Dermis blood vessel endothelial cell (primary cell): ENCODE measurements around the gene KHDC1L. TPM values are rescaled to one million over a fixed set of nuclear protein-coding genes. Genes with fewer than 3 reads are reported as not detected.
"Not testable (repeated sequence)": the region's sequence is repeated elsewhere in the genome, so short reads cannot be mapped to it uniquely, and the experiment has no call there.

Experiments used
- DNase-seq: peaks from one replicate; pipeline ENCODE4 v3.0.0; 2010
- total RNA-seq: library from RNA; depleted of rRNA; stranded (reverse); fragments of >200 nt; gene quantifications from 2 replicates; pipeline ENCODE4 v1.2.3, GENCODE V29; 2014

Gene KHDC1L, protein sequence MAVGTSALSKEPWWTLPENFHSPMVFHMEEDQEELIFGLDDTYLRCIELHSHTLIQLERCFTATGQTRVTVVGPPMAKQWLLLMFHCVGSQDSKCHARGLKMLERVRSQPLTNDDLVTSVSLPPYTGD
- total RNA-seq, result not detected in 2 replicates

DNA sequence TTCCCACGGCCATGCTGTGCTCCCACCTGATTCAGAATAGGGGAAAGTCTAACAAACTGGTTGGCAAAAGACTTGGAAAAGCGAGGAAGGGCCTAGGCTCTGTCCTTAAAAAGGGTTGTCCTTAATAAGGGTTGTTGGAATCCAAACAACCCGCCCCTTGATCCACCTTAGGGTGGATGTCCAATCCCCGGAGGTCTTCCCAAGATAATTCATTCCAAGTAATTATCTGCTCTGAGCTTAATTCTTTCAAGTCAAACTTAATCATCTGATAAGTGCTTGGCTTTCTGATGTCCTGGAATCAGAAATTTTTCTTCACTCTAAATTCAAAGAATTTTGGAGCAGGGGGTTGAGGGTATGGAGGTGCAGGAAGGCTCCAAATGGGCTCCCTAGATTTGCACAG is at the start of gene KHDC1L:
Gene KHDC1L, minus strand, starts transcription at position 101 of the 400 bp plus-strand sequence. Its CDS starts 88 bp downstream, at position 13.
- DNase-seq, result no peak

DNA sequence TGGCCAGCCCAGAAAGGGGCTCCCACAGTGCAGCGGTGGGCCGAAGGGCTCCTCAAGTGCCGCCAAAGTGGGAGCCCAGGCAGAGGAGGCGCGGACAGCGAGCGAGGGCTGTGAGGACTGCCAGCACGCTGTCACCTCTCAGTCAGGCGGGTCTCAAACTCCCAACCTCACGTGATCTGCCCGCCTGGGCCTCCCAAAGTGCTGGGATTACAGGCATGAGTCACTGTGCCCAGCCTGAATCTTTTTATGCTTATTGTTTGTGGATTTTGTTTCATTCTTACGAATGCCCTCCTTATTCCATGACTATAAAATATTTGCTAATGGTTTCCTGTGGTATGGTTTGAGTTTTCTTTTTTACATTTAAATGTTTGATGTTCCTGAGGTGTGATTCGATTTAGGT is 44.0 kb upstream of the KHDC1L start:
- DNase-seq, result not testable (repeated sequence)

DNA sequence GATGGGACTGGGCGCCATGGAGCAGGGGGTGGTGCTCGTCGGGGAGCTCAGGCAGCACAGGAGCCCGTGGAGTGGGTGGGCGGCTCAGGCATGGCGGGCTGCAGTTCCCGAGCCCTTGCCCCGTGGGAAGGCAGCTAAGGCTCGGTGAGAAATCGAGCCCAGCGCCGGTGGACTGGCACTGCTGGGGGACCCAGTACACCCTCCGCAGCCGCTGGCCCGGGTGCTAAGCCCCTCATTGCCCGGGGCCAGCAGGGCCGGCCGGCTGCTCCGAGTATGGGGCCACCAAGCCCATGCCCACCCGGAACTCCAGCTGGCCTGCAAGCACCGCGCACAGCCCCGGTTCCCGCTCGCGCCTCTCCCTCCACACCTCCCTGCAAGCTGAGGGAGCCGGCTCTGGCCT is 43.6 kb upstream of the KHDC1L start:
- not testable (repeated sequence) for DNase-seq

DNA sequence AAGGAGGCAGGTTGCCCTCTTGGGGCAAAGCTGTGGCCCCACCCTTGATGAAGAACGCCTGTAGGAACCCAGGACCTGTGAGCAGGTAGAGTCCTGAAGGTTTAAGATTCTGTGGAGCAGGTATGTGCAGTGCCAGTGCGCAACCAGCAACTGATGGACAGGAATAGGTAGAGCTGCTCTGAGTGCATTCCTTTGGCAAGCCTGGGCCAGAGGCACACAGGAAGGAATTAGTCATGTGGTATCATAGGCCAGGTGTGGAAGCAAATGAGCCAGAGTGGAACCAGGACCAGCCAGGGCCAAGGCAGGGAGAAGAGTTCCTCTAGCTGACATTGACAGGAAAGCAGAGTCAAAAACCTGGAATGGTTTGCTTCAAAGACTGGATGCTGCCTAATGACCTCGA is 39.1 kb upstream of the KHDC1L start:
- no peak for DNase-seq

DNA sequence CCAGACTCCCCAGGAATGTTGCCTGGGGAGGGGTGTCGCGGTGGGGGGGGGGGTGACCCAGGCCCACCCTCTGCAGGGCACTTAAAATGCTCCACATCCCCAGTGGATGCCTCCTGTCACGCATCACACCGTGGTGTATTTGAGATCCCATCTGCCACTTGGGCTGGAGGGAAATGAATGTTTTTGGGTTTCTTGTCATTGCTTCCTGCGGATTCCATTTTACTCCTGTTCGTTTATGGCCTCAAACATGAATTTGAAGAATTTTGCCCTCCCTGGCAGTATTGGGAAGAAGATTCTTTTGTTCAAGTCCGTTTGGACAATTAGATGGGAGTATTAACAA is 38.2 kb upstream of the KHDC1L start:
- DNase-seq, result no peak

DNA sequence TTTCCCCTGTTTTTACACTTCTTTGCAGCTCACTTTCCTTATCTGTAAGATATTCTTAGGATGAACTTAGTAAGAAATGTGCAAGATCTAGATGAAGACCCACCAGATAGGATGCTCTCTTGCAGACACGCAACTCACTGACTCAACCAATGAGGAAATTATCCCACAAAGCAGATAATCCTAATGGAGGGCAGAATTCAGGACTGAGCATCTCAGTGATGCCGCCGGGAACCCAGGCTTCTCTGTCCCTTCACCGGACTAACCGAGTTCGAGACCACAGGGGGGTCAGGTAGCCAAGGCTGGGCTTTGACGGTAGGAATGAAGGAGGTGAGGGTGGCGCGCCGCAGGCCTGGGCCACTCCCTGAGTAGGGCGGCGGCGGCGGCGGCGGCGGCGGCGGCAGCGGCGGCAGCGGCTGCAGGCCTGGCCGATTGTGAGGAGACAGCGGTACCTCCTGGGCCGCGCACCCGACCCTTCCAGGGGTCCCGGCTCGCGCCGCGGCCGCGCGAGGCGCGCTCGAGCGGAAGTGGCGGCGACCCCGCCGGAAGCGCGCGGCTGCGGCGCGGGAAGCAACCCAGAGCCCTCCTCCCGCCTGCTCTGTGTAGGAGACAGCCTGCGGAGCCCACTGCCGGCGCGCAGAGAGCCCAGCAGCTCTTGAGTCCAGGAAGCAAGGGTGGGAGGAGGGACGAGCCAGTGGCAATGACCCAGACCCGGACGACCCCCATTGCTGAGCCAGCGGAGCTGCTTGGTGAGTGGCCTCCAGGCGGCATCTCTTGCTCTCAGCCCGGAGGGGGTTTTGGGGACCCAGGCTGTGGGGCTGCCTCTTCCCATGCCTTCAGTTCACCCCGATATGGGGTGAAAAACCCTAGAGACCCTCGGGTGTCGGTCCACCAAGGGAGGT is 37.6 kb upstream of the KHDC1L start, which contains the start of gene KHDC1:
Gene KHDC1, minus strand, starts transcription at position 526 of the 899 bp plus-strand sequence. CDS start 20,679 bp downstream, outside the sequence.
- peak; percentile 48 for DNase-seq

DNA sequence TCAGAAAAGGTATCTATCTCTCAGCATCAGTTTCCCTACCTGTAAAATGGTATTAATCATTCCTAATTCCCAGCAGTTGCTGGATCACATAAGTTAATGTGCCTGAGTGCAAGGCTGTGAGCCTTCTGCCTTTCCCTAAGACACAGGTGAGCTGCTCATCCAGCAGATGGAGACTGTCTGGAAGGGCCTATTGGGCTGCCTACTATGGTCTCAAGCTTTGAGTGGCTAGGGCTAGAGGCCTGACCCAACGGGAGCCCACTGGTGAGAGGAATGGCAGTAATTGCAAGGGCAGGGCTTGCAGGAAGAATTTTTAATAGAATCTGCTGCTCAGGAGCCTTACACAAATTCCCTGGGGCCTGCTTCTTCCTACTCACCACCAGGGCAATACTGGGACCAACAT is 33.4 kb upstream of the KHDC1L start:
- DNase-seq, result no peak

DNA sequence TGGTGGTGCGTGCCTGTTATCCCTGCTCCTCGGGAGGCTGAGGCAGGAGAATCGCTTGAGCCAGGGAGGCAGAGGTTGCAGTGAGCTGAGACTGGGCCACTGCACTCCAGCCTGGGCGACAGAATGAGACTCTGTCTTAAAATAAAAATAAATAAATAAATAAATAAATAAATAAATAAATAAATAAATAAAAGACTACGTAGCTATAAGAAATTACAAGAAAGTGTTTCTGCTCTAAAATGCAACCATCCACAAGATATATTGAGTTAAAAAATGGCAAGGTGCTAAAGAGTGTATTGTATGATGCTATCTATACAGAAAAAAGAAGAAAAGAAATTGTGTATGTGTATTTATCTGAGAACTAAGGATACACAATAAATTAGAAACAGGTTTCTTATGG is 29.0 kb upstream of the KHDC1L start:
- DNase-seq, result not testable (repeated sequence)

DNA sequence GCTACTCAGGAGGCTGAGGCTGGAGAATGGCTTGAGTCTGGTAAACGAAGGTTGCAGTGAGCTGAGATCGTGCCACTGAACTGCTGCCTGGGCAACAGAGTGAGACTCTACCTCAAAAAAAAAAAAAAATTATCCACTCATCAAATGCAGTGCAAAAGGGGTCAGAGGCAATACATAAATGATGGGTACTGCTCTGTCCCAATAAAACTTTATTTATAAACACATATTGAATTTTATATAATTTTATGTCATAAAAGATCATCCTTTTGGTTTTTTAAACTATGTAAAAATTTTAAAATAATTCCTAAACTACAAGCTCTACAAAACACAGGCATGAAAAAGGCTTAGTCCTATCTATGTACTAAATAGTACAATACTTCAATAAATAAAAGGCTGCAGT is 27.4 kb upstream of the KHDC1L start:
- DNase-seq, result no peak

DNA sequence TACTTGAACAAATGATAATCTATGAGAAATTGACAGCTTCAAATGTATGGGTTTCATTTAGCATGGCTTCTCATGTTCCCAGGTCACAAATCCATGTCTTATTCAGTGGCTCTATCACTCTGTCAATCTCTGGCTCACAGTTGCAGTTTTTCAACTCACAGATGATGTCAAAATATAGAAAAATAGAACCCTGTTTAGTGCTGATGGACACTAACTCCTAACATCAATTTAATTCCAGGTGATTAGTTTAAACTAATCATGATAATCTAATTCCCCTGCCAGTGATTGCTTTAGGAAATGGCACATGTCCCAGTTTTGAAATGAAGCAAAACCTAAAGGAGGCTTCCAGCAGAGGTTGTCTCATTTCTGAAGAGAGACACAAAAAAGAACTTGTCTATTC is 24.7 kb upstream of the KHDC1L start:
- DNase-seq, result no peak

DNA sequence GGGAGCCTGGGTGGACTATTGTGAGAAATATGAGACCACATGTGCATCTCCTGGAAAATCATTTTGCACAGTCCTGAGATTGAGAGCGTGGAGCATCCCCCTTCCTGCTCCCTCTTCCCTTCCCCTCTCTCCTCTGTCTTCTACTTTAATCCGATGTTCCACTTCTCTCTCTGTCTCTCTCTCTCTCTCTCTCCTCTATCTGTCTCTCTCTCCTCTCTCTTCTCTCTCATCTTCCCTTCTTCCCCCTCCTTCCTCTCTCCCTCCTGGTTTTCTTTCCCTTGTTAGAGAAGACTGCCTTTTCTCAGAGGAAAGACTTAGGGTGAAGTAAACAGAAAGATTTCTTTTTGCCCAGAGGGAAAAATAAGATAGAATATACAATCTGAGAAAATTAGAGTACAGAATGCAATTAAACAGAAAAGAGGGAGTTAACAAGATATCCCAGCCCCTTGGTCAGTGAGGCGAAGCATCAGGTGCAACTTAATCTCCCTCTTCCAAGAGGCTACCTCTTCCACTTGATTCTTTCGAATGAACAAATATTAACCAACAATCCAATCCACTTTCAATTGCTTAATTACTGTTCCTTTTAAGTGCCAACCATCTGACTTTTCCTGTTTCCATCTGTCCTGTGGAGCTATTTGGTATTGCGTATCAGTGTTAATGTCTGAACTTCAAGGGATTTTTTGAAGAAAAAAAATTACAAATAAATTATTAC is 23.1 kb upstream of the KHDC1L start:
- DNase-seq, result no peak

DNA sequence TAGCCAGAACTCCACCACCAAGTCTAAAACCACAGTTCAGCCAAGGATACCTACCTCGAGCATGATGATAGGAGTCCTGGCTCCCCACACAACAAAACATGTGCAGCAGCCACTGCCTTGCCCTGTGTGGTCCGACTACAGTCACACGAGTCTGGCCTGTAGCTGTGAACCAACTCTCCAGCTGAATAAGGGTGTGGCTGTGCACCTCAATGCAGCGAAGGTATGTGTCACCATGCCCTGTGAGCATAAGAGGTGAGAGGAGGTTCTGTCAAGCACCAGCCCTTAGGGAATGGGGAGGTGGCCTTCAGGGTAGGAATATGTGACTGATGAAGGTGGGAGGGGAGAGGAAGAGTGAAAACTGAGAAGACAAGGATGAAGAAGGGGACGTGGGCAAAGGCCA is 16.7 kb upstream of the KHDC1L start:
- no peak for DNase-seq

DNA sequence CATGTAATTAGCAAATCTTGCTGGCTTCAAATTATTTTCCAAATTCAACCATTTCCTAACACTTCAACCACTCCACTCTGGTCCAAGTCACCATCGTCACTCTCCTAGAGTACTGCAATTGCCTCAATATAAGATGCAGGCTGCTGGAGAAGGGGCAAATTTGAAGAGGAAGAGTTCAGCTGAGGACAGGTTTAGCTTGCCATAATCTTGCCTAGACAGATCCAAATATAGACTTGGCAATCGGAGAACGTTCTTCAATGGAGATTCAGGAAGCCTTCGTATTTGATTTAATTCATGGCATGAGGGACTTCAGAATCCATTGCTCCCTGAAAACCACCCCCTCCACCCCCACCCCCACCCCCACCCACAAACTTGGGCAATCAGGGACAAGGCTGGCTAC is 15.4 kb upstream of the KHDC1L start:
- DNase-seq, result no peak

DNA sequence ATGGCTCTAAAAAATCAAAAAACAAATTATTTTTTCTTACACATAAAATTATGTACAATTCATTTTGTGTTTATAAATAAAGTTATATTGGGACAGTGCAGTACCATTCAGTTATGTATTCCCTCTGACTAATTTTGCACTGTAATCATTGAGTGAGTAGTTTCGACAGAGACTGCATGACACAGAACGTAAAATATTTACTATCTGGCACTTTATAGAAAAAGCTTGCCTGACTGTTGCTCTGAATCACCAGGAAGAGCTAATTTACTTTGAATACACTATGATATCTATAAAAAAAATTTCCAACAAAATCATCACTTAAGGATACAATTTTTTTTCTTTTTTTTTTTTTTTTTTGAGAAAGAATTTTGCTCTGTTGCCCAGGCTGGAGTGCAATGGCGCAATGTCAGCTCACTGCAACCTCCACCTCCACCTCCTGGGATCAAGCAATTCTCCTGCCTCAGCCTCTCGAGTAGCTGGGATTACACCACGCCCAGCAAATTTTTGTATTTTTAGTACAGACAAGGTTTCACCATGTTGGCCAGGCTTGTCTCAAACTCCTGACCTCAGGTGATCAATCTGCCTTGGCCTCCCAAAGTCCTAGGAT is 11.0 kb upstream of the KHDC1L start:
- no peak for DNase-seq

DNA sequence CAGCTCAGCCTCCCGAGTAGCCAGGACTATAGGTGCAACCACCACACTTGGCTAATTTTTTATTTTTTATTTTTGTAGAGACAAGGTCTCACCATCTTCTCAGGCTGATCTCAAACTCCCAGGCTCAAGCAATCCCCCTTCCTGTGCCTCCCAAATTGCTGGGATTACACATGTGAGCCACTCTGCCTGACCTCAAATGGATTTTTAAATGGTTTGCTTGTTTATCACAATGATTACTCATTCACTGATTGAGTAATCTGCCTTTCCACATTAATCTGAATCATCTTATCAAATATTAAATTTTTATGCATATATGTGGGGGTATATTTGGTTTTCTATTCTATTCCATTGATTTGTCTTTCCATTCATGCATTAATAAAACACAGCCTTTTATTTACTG is 9.4 kb upstream of the KHDC1L start:
- no peak for DNase-seq

DNA sequence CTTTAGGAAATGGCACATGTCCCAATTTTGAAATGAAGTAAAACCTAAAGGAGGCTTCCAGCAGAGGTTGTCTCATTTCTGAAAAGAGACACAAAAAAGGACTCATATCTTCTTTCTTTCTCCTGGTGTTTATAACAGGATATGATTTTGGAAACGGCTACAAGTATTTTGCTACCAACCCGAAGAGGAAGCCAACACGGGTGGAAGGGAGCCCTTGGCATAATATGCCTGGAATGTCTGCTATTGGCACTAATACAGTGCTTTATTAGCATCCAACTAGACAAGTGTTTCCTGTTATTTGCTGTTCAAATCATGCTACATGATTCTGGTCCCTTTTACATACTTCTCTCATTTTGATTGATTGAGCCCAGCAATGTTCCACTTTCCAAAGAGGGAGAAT is 8.7 kb upstream of the KHDC1L start:
- DNase-seq, result peak; percentile 7

DNA sequence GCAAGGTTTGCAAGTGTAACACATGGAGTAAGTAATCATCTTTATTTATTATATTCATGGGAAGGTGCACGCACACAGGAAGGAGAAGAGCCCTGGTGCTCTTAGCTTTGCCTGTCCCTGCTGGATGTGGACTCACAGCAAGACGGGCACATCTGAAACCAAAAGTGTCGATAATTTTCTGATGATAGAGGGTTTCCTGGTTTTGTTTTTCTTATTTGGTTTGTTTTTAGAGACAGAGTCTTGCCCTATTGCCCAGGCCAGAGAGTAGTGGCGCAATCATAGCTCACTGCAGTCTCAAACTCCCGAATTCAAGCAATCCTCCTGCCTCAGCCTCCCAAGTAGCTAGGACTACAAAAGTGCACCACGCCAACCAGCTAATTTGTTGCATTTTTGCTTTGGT is 7.8 kb upstream of the KHDC1L start:
- no peak for DNase-seq

DNA sequence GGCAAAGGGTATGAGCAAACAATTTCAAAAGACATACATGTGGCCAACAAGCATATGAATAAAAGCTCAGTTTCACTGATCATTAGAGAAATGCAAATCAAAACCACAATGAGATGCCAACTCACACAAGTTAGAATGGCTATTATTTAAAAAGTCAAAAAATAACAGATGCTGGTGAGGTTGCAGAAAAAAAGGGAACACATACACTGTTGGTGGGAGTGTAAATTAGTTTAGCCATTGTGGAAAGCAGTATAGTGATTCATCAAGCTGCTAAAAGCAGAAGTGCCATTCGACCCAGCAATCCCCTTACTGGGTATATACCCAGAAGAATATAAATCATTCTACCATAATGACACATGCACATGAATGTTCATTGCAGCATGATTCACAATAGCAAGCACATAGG is 6.7 kb upstream of the KHDC1L start:
- DNase-seq, result no peak

DNA sequence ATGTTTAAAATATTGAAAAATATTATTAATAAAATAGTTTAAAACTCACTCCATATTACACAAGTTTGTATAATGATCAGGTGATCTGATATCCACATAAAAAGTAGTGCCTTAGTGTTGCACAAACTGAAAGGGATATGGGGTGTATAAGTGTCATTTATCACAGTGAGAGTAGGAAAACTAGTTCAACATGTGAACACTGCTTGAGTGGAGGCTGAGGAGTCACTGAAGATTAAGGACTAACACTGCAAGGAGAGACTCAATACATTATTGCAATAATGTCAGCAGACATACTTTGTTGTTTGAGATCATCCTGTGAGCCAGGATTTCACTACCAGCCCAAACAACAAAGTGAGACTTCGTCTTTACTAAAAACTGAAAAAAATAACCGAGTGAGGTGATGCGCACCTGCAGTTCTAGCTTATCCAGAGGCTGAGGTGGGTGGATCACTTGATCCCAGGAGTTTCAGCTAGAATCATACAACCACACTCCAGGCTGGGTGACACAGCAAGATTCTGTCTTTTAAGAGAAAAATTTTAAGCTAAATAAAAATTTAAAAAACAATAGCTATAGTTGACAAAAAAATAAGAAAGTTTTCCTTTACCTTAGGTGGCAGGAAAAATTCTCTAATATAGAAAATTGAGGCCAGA is 2.4 kb upstream of the KHDC1L start:
- no peak for DNase-seq

DNA sequence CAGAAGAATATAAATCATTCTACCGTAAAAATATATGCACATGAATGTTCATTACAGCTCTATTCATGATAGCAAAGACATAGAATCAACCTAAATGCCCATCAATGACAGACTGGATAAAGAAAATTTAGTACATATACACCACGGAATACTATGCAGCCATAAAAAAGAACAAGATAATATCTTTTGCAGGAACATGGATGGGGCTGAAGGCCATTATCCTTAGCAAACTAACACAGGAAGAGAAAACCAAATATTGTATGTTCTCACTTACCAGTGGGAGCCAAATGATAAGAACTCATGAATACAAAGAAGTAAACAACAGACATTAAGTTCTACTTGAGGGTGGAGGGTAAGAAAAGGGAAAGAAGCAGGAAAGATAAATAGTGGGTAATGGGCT is 8.4 kb downstream of the KHDC1L start:
- no peak for DNase-seq

DNA sequence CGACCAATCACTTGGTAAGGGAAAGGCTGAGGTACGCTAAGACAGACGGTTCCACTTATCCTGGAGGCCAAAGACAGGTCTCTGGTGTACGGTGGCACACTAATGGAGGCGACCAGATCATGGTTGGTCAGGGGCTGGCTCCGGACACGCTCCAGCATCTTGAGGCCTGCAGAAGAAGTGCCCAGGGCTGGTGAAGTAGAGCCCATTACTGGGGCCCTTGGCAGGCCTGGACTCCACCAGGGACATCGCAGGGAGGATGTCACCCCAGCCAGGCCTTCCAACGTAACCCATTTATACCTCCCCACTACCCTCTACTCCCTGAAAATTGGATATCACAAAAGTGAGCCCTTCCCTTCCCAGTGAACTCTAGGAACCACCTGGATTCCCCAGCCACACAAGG is 16.2 kb downstream of the KHDC1L start:
- no peak for DNase-seq

DNA sequence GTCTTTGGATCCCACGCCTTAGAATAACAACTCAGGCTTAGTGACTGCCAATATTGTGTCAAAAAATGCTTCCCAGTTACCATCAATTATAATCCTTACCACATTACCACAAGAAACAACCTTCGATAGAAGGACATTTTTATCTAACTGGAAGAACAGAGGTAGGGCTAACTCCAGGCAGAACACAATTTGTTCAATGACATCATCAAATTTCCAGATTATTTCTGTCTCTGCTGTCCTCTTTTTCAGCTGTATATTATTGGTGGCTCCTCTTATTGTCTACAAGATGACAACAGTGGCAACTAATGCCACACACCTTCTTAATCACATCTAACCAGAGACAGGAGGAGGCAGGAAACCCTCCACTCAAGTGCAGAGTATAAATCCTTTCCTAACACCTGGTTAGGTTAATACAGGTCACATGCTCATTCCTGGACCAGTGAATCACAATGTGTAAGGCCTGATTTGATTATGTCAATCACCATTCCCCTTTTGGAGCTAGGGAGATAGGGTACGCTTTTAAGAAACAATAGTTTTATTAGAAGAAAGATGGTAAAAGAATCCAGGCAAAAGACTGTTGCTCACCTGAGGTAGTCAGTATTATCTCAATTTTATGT is 18.0 kb downstream of the KHDC1L start:
- DNase-seq, result no peak
